ENCODE measurements around the gene GALNT10.

DNA sequence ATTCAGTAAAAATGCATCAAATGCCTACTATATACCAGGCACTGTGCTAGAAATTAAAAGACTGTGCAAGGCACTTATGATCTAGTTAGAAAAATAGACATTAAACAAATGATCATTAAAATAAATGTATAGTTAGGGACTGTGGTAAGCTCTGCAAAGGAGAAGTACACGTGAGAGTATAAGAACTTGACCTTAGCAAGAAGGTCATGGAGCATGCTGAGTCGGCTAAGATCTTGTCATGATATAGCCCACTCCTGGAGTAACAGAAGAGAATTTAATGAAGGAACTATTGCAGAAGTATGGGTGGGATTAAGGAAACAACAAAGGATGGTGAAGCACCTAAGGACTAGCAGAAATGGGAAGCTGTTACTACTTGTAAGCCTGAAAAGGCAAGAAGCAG is 231.8 kb downstream of the GALNT10 start:
- TF ChIP-seq, protein P1, sequence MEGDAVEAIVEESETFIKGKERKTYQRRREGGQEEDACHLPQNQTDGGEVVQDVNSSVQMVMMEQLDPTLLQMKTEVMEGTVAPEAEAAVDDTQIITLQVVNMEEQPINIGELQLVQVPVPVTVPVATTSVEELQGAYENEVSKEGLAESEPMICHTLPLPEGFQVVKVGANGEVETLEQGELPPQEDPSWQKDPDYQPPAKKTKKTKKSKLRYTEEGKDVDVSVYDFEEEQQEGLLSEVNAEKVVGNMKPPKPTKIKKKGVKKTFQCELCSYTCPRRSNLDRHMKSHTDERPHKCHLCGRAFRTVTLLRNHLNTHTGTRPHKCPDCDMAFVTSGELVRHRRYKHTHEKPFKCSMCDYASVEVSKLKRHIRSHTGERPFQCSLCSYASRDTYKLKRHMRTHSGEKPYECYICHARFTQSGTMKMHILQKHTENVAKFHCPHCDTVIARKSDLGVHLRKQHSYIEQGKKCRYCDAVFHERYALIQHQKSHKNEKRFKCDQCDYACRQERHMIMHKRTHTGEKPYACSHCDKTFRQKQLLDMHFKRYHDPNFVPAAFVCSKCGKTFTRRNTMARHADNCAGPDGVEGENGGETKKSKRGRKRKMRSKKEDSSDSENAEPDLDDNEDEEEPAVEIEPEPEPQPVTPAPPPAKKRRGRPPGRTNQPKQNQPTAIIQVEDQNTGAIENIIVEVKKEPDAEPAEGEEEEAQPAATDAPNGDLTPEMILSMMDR (IDR thresholded peaks at IDR 0.05 in 8 of 11, conservative IDR thresholded peaks at IDR 0.05 in 3 of 11) = no peak
- TF ChIP-seq POLR2A (IDR thresholded peaks at IDR 0.05) = no peak
- no peak for TF ChIP-seq POLR2AphosphoS5 (IDR thresholded peaks at IDR 0.05)

All from spleen (tissue), 7 donors.